Osteoblast (primary cell): Measurements from ENCODE around the gene CACNA1D. TPM values are rescaled to one million over a fixed set of nuclear protein-coding genes. Genes with fewer than 3 reads are reported as not detected.

Experiments used
- DNase-seq: peaks from one replicate; pipeline ENCODE4 v3.0.0; 2011; ENCODE audit warnings: low spot score, mixed read lengths; ENCODE audit not compliant: insufficient read length; ENCODE audit errors: missing footprints
- H2AFZ ChIP-seq: 2 replicates; pipeline ENCODE4 v1.6.0; 2011; ENCODE audit warnings: mild to moderate bottlenecking, low read length
- H3K27ac ChIP-seq: 2 replicates; pipeline ENCODE4 v1.5.1; 2011; ENCODE audit warnings: mild to moderate bottlenecking, low read depth, low read length, moderate library complexity
- H3K27me3 ChIP-seq: 2 replicates; pipeline ENCODE4 v1.6.0; 2012; ENCODE audit warnings: mild to moderate bottlenecking, control low read depth, inconsistent platforms, low read length, moderate library complexity; ENCODE audit not compliant: insufficient read depth
- H3K36me3 ChIP-seq: 2 replicates; pipeline ENCODE4 v1.5.1; 2011; ENCODE audit warnings: mild to moderate bottlenecking, low read length, control low read depth, moderate library complexity; ENCODE audit not compliant: insufficient read depth
- H3K4me1 ChIP-seq: 2 replicates; pipeline ENCODE4 v1.5.1; 2011; ENCODE audit warnings: mild to moderate bottlenecking, low read length, control low read depth, moderate library complexity; ENCODE audit not compliant: insufficient read depth
- H3K4me2 ChIP-seq: 2 replicates; pipeline ENCODE4 v1.6.0; 2011; ENCODE audit warnings: mild to moderate bottlenecking, low read length; ENCODE audit not compliant: insufficient read depth
- H3K4me3 ChIP-seq: fragments of 200-600 bp; sonication (generic); 3 replicates; pipeline ENCODE4 v1.5.1; 2012; ENCODE audit warnings: mild to moderate bottlenecking, low read length, inconsistent platforms; ENCODE audit not compliant: insufficient read depth
- H3K79me2 ChIP-seq: 2 replicates; pipeline ENCODE4 v1.6.0; 2012; ENCODE audit warnings: mild to moderate bottlenecking, low read length, control low read depth, inconsistent platforms; ENCODE audit not compliant: insufficient read depth
- H3K9me3 ChIP-seq: 2 replicates; pipeline ENCODE4 v1.5.1; 2011; ENCODE audit warnings: low read depth, low read length, control low read depth
- H4K20me1 ChIP-seq: 2 replicates; pipeline ENCODE4 v1.6.0; 2012; ENCODE audit warnings: mild to moderate bottlenecking, low read length, control low read depth; ENCODE audit not compliant: insufficient read depth
- CTCF ChIP-seq: IDR thresholded peaks from 2 replicates; pipeline ENCODE4 v1.5.1; 2011; ENCODE audit warnings: mild to moderate bottlenecking, low read depth, low read length, moderate library complexity; ENCODE audit errors: extremely low read depth
- total RNA-seq: library from RNA; depleted of rRNA; stranded (reverse); fragments of >200 nt; gene quantifications from 2 replicates; pipeline ENCODE4 v1.2.3, GENCODE V29; 2012

CACNA1D gene
- total RNA-seq, 1 donor = under 0.01 TPM

- Histone ChIP-seq H4K20me1 (no peaks in the 10 kb centered on the region), H3K27ac (no peak overlapping the region), H2AFZ (no peak overlapping the region), H3K4me3 (no peak overlapping the region), H3K79me2 (no peaks in the 10 kb centered on the region), H3K36me3 (no peaks in the 10 kb centered on the region), H3K4me2 (no peak overlapping the region), H3K4me1 (no peaks in the 10 kb centered on the region), H3K27me3 (peaks cover 13% of the 10 kb centered on the region), H3K9me3 (no peaks in the 10 kb centered on the region)
- TF ChIP-seq CTCF = no peak
- DNase-seq = no peak
These were observed 246.5 kb downstream of the CACNA1D start for GRCh38 chr3:53740956-53741355.

- Histone ChIP-seq H3K4me2 (no peak overlapping the region), H3K9me3 (no peaks in the 10 kb centered on the region), H3K27ac (no peak overlapping the region), H3K27me3 (peaks cover 13% of the 10 kb centered on the region), H3K4me3 (no peak overlapping the region), H3K36me3 (no peaks in the 10 kb centered on the region), H2AFZ (no peak overlapping the region), H4K20me1 (no peaks in the 10 kb centered on the region), H3K79me2 (no peaks in the 10 kb centered on the region), H3K4me1 (no peaks in the 10 kb centered on the region)
- DNase-seq = no peak
- no peak for TF ChIP-seq CTCF
These were observed 249.9 kb downstream of the CACNA1D start for GRCh38 chr3:53744351-53744750.

GRCh38 chr3:53747559-53747958, 253.1 kb downstream of the CACNA1D start:
- Histone ChIP-seq H3K27ac (no peak overlapping the region), H3K27me3 (peaks cover under 1% of the 10 kb centered on the region), H3K4me2 (no peak overlapping the region), H3K79me2 (no peaks in the 10 kb centered on the region), H3K4me3 (no peak overlapping the region), H3K4me1 (no peaks in the 10 kb centered on the region), H4K20me1 (no peaks in the 10 kb centered on the region), H2AFZ (no peak overlapping the region), H3K9me3 (no peaks in the 10 kb centered on the region), H3K36me3 (no peaks in the 10 kb centered on the region)
- no peak for TF ChIP-seq CTCF
- no peak for DNase-seq

- DNase-seq = no peak
- Histone ChIP-seq H3K4me2 (no peak overlapping the region), H3K36me3 (no peaks in the 10 kb centered on the region), H3K79me2 (no peaks in the 10 kb centered on the region), H2AFZ (no peak overlapping the region), H3K27me3 (no peaks in the 10 kb centered on the region), H3K27ac (no peak overlapping the region), H3K9me3 (no peaks in the 10 kb centered on the region), H3K4me1 (no peaks in the 10 kb centered on the region), H3K4me3 (no peak overlapping the region), H4K20me1 (no peaks in the 10 kb centered on the region)
- no peak for TF ChIP-seq CTCF
These were observed 254.3 kb downstream of the CACNA1D start for GRCh38 chr3:53748512-53749271.
